Measurements from ENCODE around the gene IRF6. TPM values are rescaled to one million over a fixed set of nuclear protein-coding genes. Genes with fewer than 3 reads are reported as not detected.
A peak's percentile ranks its signal among the peaks of the same experiment; 100 is the strongest.

Gene IRF6
- total RNA-seq, 1 experiment from 2014 or later, result 17.2 TPM

GRCh38 chr1:209827384-209828262 is 21.7 kb upstream of the IRF6 start, which contains the start of gene UTP25 (continued):
- TF ChIP-seq ZNF281 (CRISPR knock-in tag; IDR thresholded peaks at IDR 0.05) (0 out of 2 replicates have a peak, but pooled peaks have one; percentile 22), PREB (CRISPR knock-in tag; IDR thresholded peaks at IDR 0.05; ENCODE audit: borderline replicate concordance) (no peak), NR2C2 (CRISPR knock-in tag; IDR thresholded peaks at IDR 0.05) (no peak), OVOL2 (CRISPR knock-in tag; IDR thresholded peaks at IDR 0.05; ENCODE audit: borderline replicate concordance) (no peak), NR1H2 (CRISPR knock-in tag; IDR thresholded peaks at IDR 0.05) (no peak), ZNF263 (CRISPR knock-in tag; IDR thresholded peaks at IDR 0.05; ENCODE audit: low read depth) (no peak), ZNF232 (CRISPR knock-in tag; IDR thresholded peaks at IDR 0.05) (peak; percentile 89), RELA (CRISPR knock-in tag; IDR thresholded peaks at IDR 0.05; ENCODE audit: borderline replicate concordance) (no peak), ATF2 (CRISPR knock-in tag; IDR thresholded peaks at IDR 0.05; ENCODE audit: borderline replicate concordance, low read depth) (no peak), CDX4 (CRISPR knock-in tag; IDR thresholded peaks at IDR 0.05; ENCODE audit: borderline replicate concordance) (no peak), SMAD4 (CRISPR knock-in tag; IDR thresholded peaks at IDR 0.05) (no peak), ZNF219 (CRISPR knock-in tag; IDR thresholded peaks at IDR 0.05; ENCODE audit: borderline replicate concordance) (no peak), NR3C1 (CRISPR knock-in tag; conservative IDR thresholded peaks at IDR 0.05; ENCODE audit: low read depth) (no peak), ZNF138 (CRISPR knock-in tag; conservative IDR thresholded peaks at IDR 0.05) (no peak), NFATC4 (CRISPR knock-in tag; IDR thresholded peaks at IDR 0.05) (no peak), USF1 (CRISPR knock-in tag; IDR thresholded peaks at IDR 0.05) (peak; percentile 93), FOXJ3 (CRISPR knock-in tag; IDR thresholded peaks at IDR 0.05; ENCODE audit: borderline replicate concordance) (no peak), ELF4 (CRISPR knock-in tag; IDR thresholded peaks at IDR 0.05; ENCODE audit: low read depth) (no peak), ZNF532 (CRISPR knock-in tag; IDR thresholded peaks at IDR 0.05; ENCODE audit: borderline replicate concordance) (no peak), TEAD4 (CRISPR knock-in tag; IDR thresholded peaks at IDR 0.05) (no peak), GABPB1 (CRISPR knock-in tag; IDR thresholded peaks at IDR 0.05) (peak; percentile 76), TP53 (CRISPR knock-in tag; IDR thresholded peaks at IDR 0.05) (no peak), ZNF425 (CRISPR knock-in tag; conservative IDR thresholded peaks at IDR 0.05) (no peak), ZNF416 (CRISPR knock-in tag; IDR thresholded peaks at IDR 0.05) (no peak)
